Stimulated activated CD8-positive, alpha-beta memory T cell treated with anti-CD3 and anti-CD28 coated beads, Interleukin-15, amount 100 ng/mL, for 1 hour (primary cell): ENCODE data around the gene ATP8B2.
"Not testable (repeated sequence)": the region's sequence is repeated elsewhere in the genome, so short reads cannot be mapped to it uniquely, and the experiment has no call there.

Experiments
- DNase-seq: peaks from one replicate; pipeline ENCODE4 v3.0.0-alpha.2; 2020; ENCODE audit warnings: low read depth

ATP8B2 gene

GRCh38 chr1:154324669-154325582, at the start of gene ATP8B2:
ATP8B2 (plus strand) TSS chr1:154325525; CDS start chr1:154328142, 2,617 bp downstream.
- DNase-seq = peak; percentile 64

- no peak for DNase-seq
Observed at GRCh38 chr1:154276797-154277196, 48.5 kb upstream of the ATP8B2 start.

GRCh38 chr1:154287591-154287990, 37.7 kb upstream of the ATP8B2 start:
- not testable (repeated sequence) for DNase-seq

GRCh38 chr1:154288661-154289060, 36.7 kb upstream of the ATP8B2 start:
- no peak for DNase-seq

- no peak for DNase-seq
Observed at GRCh38 chr1:154290921-154291320, 34.4 kb upstream of the ATP8B2 start.

- no peak for DNase-seq
Observed at GRCh38 chr1:154295408-154296235, 29.7 kb upstream of the ATP8B2 start.

- DNase-seq = no peak
Observed at GRCh38 chr1:154301582-154301981, 23.7 kb upstream of the ATP8B2 start.

GRCh38 chr1:154304664-154305337, 20.5 kb upstream of the ATP8B2 start:
- no peak for DNase-seq

GRCh38 chr1:154306151-154306550, 19.2 kb upstream of the ATP8B2 start:
- DNase-seq = no peak

GRCh38 chr1:154307670-154308270, 17.6 kb upstream of the ATP8B2 start:
- not testable (repeated sequence) for DNase-seq

- DNase-seq = not testable (repeated sequence)
Observed at GRCh38 chr1:154309136-154309535, 16.2 kb upstream of the ATP8B2 start.

- DNase-seq = not testable (repeated sequence)
Observed at GRCh38 chr1:154312229-154313065, 12.9 kb upstream of the ATP8B2 start.

GRCh38 chr1:154313066-154313356, 12.3 kb upstream of the ATP8B2 start:
- DNase-seq = no peak

- DNase-seq = not testable (repeated sequence)
Observed at GRCh38 chr1:154314226-154314625, 11.1 kb upstream of the ATP8B2 start.

GRCh38 chr1:154316704-154317103, 8.6 kb upstream of the ATP8B2 start:
- no peak for DNase-seq

GRCh38 chr1:154318386-154318785, 6.9 kb upstream of the ATP8B2 start:
- DNase-seq = no peak

- DNase-seq = no peak
Observed at GRCh38 chr1:154320882-154321608, 4.3 kb upstream of the ATP8B2 start, which contains the start of gene AQP10. AQP10 (plus strand) TSS chr1:154321093; CDS start chr1:154321156, 63 bp downstream.

- not testable (repeated sequence) for DNase-seq
Observed at GRCh38 chr1:154321609-154321934, 3.8 kb upstream of the ATP8B2 start.

GRCh38 chr1:154323493-154323892, 1.8 kb upstream of the ATP8B2 start:
- DNase-seq = no peak

GRCh38 chr1:154324241-154324640, 1.1 kb upstream of the ATP8B2 start:
- no peak for DNase-seq
